PC-9 (cell line): ENCODE results near the gene CNKSR3. TPM values are rescaled to one million over a fixed set of nuclear protein-coding genes. Genes with fewer than 3 reads are reported as not detected.

Experiments
- BruUV-seq: library from RNA; stranded (reverse); fragments of 400-500 nt; replicated peaks from 2 replicates; lab custom pipeline; 2021; lab: Mats Ljungman, UMichigan
- CTCF ChIA-PET: fragments of 300-600 bp; sonication (Branson Sonifier 250); formaldehyde crosslinking; loops from one replicate; lab custom pipeline; 2022; ENCODE audit warnings: antibody characterized with exemption; lab: Charles Lee
- POLR2A ChIA-PET: fragments of 300-600 bp; sonication (Branson Sonifier 250); formaldehyde crosslinking; loops from one replicate; lab custom pipeline; 2022; ENCODE audit warnings: antibody characterized with exemption; ENCODE audit not compliant: unreplicated experiment; lab: Charles Lee
- DNase-seq, 2 experiments: peaks; one replicate each; pipeline versions ENCODE4 v3.0.0 to v3.0.0-alpha.2; 2015 to 2022; ENCODE audit warnings: mixed read lengths in 1 of 2
- H2AFZ ChIP-seq: fragments of 200-600 bp; sonication (generic); 2 replicates; pipeline ENCODE4 v1.8.1; 2017; ENCODE audit warnings: antibody characterized with exemption
- H3F3A ChIP-seq: fragments of 200-600 bp; sonication (generic); 2 replicates; pipeline ENCODE4 v1.8.1; 2017; ENCODE audit warnings: antibody characterized with exemption, mild to moderate bottlenecking, low read depth; ENCODE audit not compliant: insufficient read depth
- H3K27ac ChIP-seq: fragments of 200-600 bp; sonication (generic); 2 replicates; pipeline ENCODE4 v1.6.1; 2016; ENCODE audit warnings: mixed run types
- H3K27me3 ChIP-seq: fragments of 200-600 bp; sonication (generic); 2 replicates; pipeline ENCODE4 v1.6.1; 2016; ENCODE audit warnings: low read depth, mixed run types; ENCODE audit not compliant: insufficient read depth
- H3K36me3 ChIP-seq: fragments of 200-600 bp; sonication (generic); 2 replicates; pipeline ENCODE4 v1.6.1; 2016; ENCODE audit warnings: low read depth, mixed run types
- H3K4me1 ChIP-seq: fragments of 200-600 bp; sonication (generic); replicated peaks from 2 replicates; pipeline ENCODE4 v1.6.1; 2016; ENCODE audit warnings: mixed run types; ENCODE audit not compliant: insufficient read depth
- H3K4me2 ChIP-seq: fragments of 200-600 bp; sonication (generic); 2 replicates; pipeline ENCODE4 v1.6.1; 2017; ENCODE audit warnings: mixed run types
- H3K4me3 ChIP-seq: fragments of 200-600 bp; sonication (generic); 2 replicates; pipeline ENCODE4 v1.6.1; 2016; ENCODE audit warnings: mixed run types
- H3K79me2 ChIP-seq: fragments of 200-600 bp; sonication (generic); 2 replicates; pipeline ENCODE4 v1.6.1; 2017; ENCODE audit warnings: low read depth, mixed run types
- H3K9me2 ChIP-seq: fragments of 200-600 bp; sonication (generic); 2 replicates; pipeline ENCODE4 v1.8.1; 2017; ENCODE audit warnings: mild to moderate bottlenecking; ENCODE audit not compliant: insufficient read depth
- H3K9me3 ChIP-seq: fragments of 200-600 bp; sonication (generic); 2 replicates; pipeline ENCODE4 v1.8.1; 2016; ENCODE audit warnings: low read depth; ENCODE audit not compliant: insufficient read depth
- H4K20me1 ChIP-seq: fragments of 200-600 bp; sonication (generic); 2 replicates; pipeline ENCODE4 v1.8.1; 2017; ENCODE audit not compliant: insufficient read depth
- EZH2 ChIP-seq: fragments of 200-600 bp; sonication (generic); IDR thresholded peaks from 2 replicates; pipeline ENCODE4 v1.8.0; 2017; ENCODE audit warnings: antibody characterized with exemption, low read depth
- intact Hi-C: fragments of 100-400 bp; cut with micrococcal nuclease; formaldehyde crosslinking; loops from one replicate; pipeline ENCODE4 v1.10.0; 2022; ENCODE audit not compliant: unreplicated experiment
- total RNA-seq: library from RNA; stranded (reverse); gene quantifications from 2 replicates; pipeline ENCODE4 v1.2.3, GENCODE V29; 2021
- TF ChIP-seq, protein P1 (sequence below): fragments of 200-600 bp; sonication (generic); conservative IDR thresholded peaks from 2 replicates; pipeline ENCODE4 v1.6.1; 2017; ENCODE audit warnings: mixed run types, antibody characterized with exemption, mild to moderate bottlenecking, moderate library complexity

Gene CNKSR3
- total RNA-seq, 1 experiment from 2014 or later = 4.7 TPM

DNA sequence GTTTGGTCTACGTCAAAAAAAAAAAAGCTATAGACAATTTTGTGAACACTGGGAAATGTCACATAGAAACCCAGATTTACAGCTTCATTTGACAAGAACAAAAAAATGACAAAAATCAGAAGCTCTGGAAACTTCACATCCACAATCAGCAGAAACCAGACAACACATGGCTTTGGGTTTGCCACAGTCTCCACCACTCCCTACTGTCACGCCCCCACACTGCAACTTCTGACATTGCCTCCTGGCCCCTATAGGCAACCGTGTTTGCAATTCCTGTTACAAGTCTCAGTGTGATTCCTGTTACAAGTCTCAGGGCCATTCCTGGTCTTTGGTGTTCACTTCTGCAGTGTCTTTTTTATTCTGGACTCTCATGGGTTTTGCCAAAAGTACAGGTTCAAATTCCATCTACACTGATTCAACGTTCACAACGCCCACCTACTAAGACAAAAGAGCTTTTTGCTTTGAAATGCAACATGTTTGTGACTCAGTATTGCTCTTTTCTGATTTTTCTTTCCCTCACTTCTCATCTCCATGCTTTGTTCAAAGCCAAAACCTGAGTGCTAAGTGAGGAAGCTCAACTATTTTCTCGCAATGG lies 12.0 kb downstream of the CNKSR3 start:
- DNase-seq = no peak
- H3K4me2 ChIP-seq = no peak overlapping the region
- no peak overlapping the region for H3K27ac ChIP-seq
- no TSS peak for BruUV-seq
- ChIA-PET CTCF (no interaction called here), POLR2A (no interaction called here)
- no peaks in the 10 kb centered on the region for H3K9me2 ChIP-seq
- H2AFZ ChIP-seq = no peak overlapping the region
- no peaks in the 10 kb centered on the region for H3K9me3 ChIP-seq
- intact Hi-C loops = no loop called here
- no peaks in the 10 kb centered on the region for H3K79me2 ChIP-seq
- no peaks in the 10 kb centered on the region for H3K27me3 ChIP-seq
- no peak overlapping the region for H3K4me3 ChIP-seq
- H3K4me1 ChIP-seq = no peaks in the 10 kb centered on the region
- no peaks in the 10 kb centered on the region for H3K36me3 ChIP-seq
- H3F3A ChIP-seq = no peaks in the 10 kb centered on the region
- H4K20me1 ChIP-seq = no peaks in the 10 kb centered on the region
- TF ChIP-seq, protein P1, sequence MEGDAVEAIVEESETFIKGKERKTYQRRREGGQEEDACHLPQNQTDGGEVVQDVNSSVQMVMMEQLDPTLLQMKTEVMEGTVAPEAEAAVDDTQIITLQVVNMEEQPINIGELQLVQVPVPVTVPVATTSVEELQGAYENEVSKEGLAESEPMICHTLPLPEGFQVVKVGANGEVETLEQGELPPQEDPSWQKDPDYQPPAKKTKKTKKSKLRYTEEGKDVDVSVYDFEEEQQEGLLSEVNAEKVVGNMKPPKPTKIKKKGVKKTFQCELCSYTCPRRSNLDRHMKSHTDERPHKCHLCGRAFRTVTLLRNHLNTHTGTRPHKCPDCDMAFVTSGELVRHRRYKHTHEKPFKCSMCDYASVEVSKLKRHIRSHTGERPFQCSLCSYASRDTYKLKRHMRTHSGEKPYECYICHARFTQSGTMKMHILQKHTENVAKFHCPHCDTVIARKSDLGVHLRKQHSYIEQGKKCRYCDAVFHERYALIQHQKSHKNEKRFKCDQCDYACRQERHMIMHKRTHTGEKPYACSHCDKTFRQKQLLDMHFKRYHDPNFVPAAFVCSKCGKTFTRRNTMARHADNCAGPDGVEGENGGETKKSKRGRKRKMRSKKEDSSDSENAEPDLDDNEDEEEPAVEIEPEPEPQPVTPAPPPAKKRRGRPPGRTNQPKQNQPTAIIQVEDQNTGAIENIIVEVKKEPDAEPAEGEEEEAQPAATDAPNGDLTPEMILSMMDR = no peak
- TF ChIP-seq EZH2 = no peak

DNA sequence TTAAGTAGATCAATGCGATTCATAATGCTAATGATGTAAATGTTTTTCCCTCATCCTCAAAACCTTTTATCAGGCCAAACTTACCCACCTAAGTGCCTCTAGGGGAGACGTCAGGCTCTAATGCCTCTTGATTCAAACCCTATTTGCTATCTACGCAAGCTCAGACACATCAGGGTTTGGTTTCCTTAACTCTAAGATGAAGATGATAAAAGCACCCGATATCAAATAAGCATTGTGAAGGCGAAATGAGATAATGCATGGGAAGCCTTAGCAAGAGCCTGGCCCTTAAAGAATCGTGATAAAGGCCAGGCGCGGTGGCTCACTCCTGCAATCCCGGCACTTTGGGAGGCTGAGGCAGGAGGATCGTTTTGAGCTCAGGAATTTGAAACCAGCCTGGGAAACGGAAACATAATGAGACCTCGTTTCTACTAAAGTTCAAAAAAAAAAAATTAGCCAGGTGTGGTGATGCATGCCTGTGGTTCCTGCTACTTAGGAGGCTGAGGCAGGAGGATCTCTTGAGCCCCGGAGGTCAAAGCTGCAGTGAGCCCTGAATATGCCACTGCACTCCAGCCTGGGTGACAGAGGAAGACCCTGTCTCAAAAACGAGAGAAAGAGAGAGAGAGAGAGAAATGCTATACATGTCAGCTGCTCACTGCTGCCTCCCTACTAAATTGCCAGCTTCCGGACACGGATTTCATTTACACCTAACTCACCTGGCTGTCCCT lies 13.5 kb downstream of the CNKSR3 start:
- Histone ChIP-seq H3K4me1 (no peaks in the 10 kb centered on the region), H3K9me3 (no peaks in the 10 kb centered on the region), H3K36me3 (no peaks in the 10 kb centered on the region), H3K27ac (no peak overlapping the region), H3K27me3 (no peaks in the 10 kb centered on the region), H3K4me3 (no peak overlapping the region), H3K9me2 (no peaks in the 10 kb centered on the region), H3F3A (no peaks in the 10 kb centered on the region), H4K20me1 (no peaks in the 10 kb centered on the region), H3K4me2 (no peak overlapping the region), H3K79me2 (no peaks in the 10 kb centered on the region), H2AFZ (no peak overlapping the region)
- DNase-seq = no peak
- TF ChIP-seq, protein P1 = no peak
- no peak for TF ChIP-seq EZH2
- BruUV-seq = no TSS peak
- intact Hi-C loops = no loop called here
- POLR2A ChIA-PET = interaction anchor here (0.7 kb wide), 1 partner anchor 70 kb away, joined by 3 read pairs; no protein-coding TSS in a partner anchor
- CTCF ChIA-PET = no interaction called here

DNA sequence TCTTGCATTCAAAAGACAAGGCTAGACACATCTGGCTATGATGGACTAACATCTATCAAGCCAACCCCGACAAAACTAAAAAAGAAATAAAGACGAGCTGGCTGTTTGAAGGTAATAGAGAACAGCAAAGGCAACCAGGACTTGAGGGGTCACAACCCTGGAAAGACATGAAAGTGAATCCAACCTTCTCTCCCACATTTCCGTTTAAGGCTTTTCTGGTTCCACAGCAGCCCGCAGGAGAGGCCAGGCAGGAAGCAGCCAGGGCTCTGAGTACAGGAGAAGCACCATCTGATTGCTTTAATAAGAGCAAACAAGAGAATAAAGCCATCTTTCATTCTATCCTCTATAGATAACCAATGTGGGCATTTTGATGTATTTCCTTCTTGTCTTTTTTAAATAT lies 14.3 kb downstream of the CNKSR3 start:
- no TSS peak for BruUV-seq
- intact Hi-C loops = no loop called here

More for the DNA sequence above, 14.3 kb downstream of the CNKSR3 start:
- no peak for TF ChIP-seq EZH2
- TF ChIP-seq, protein P1 = no peak
- Histone ChIP-seq H3K79me2 (no peaks in the 10 kb centered on the region), H3K9me3 (no peaks in the 10 kb centered on the region), H3K9me2 (no peaks in the 10 kb centered on the region), H3K27ac (no peak overlapping the region), H3K27me3 (no peaks in the 10 kb centered on the region), H3K36me3 (no peaks in the 10 kb centered on the region), H3F3A (no peaks in the 10 kb centered on the region), H4K20me1 (no peaks in the 10 kb centered on the region), H3K4me2 (no peak overlapping the region), H3K4me1 (no peaks in the 10 kb centered on the region), H2AFZ (no peak overlapping the region), H3K4me3 (no peak overlapping the region)
- DNase-seq = no peak
- CTCF ChIA-PET = no interaction called here
- POLR2A ChIA-PET = no interaction called here
